HG03575 (cell line): ENCODE measurements around the gene IGF2R.
"Not testable (repeated sequence)": the region's sequence is repeated elsewhere in the genome, so short reads cannot be mapped to it uniquely, and the experiment has no call there.

ENCODE experiments used
- ATAC-seq: cut with Tn5 transposase; IDR thresholded peaks from one replicate; pipeline ENCODE4 v1.9.1; 2021; ENCODE audit not compliant: unreplicated experiment, insufficient number of reproducible peaks, low FRiP score; ENCODE audit errors: extremely low read depth

IGF2R gene

GRCh38 chr6:159989492-159990480, 20.9 kb downstream of the IGF2R start:
- peak; percentile 80 for ATAC-seq

GRCh38 chr6:159992366-159992765, 23.5 kb downstream of the IGF2R start:
- ATAC-seq, result no peak

- no peak for ATAC-seq
These were observed 26.5 kb downstream of the IGF2R start for GRCh38 chr6:159995405-159995804.

GRCh38 chr6:159996087-159996622, 27.3 kb downstream of the IGF2R start:
- no peak for ATAC-seq

GRCh38 chr6:159996626-159997497, 28.0 kb downstream of the IGF2R start:
- no peak for ATAC-seq

- no peak for ATAC-seq
These were observed 28.7 kb downstream of the IGF2R start for GRCh38 chr6:159997498-159998101.

GRCh38 chr6:159998538-159998937, 29.7 kb downstream of the IGF2R start:
- no peak for ATAC-seq

- no peak for ATAC-seq
These were observed 30.4 kb downstream of the IGF2R start for GRCh38 chr6:159999240-159999671.

GRCh38 chr6:160000280-160000704, 31.4 kb downstream of the IGF2R start:
- ATAC-seq, result no peak

GRCh38 chr6:160000893-160001427, 32.1 kb downstream of the IGF2R start:
- not testable (repeated sequence) for ATAC-seq

GRCh38 chr6:160002882-160003281, 34.0 kb downstream of the IGF2R start:
- no peak for ATAC-seq

- no peak for ATAC-seq
These were observed 35.1 kb downstream of the IGF2R start for GRCh38 chr6:160004018-160004417.

- ATAC-seq, result no peak
These were observed 35.7 kb downstream of the IGF2R start for GRCh38 chr6:160004419-160005175.

GRCh38 chr6:160005211-160005610, 36.3 kb downstream of the IGF2R start:
- ATAC-seq, result no peak

GRCh38 chr6:160005861-160006540, 37.1 kb downstream of the IGF2R start:
- no peak for ATAC-seq

- no peak for ATAC-seq
These were observed 38.3 kb downstream of the IGF2R start for GRCh38 chr6:160007145-160007544.

- no peak for ATAC-seq
These were observed 38.7 kb downstream of the IGF2R start for GRCh38 chr6:160007611-160008010.

- no peak for ATAC-seq
These were observed 41.2 kb downstream of the IGF2R start for GRCh38 chr6:160010067-160010466.
